HUES48 (cell line): Measurements from ENCODE around the gene SMAP2.

ENCODE experiments used
- H3K27ac ChIP-seq: one replicate; pipeline ENCODE4 v1.7.0; 2013; ENCODE audit warnings: low read depth, low read length, inconsistent platforms
- H3K27me3 ChIP-seq: 2 replicates; pipeline ENCODE4 v1.6.1; 2013; ENCODE audit warnings: mild to moderate bottlenecking, low read length; ENCODE audit not compliant: control insufficient read depth, insufficient read depth
- H3K36me3 ChIP-seq: 2 replicates; pipeline ENCODE4 v1.6.1; 2013; ENCODE audit warnings: low read length; ENCODE audit not compliant: control insufficient read depth, insufficient read depth
- H3K4me1 ChIP-seq: 2 replicates; pipeline ENCODE4 v1.6.1; 2013; ENCODE audit warnings: mild to moderate bottlenecking, low read length; ENCODE audit not compliant: control insufficient read depth, insufficient read depth
- H3K4me3 ChIP-seq: 2 replicates; pipeline ENCODE4 v1.5.1; 2013; ENCODE audit warnings: mild to moderate bottlenecking, low read depth, low read length
- H3K9ac ChIP-seq: 2 replicates; pipeline ENCODE4 v1.6.1; 2013; ENCODE audit warnings: mild to moderate bottlenecking, low read depth, low read length, moderate library complexity
- H3K9me3 ChIP-seq: 2 replicates; pipeline ENCODE4 v1.6.1; 2013; ENCODE audit warnings: low read length; ENCODE audit not compliant: control insufficient read depth, insufficient read depth

Gene SMAP2

GRCh38 chr1:40407453-40407852 is 33.9 kb downstream of the SMAP2 start:
- Histone ChIP-seq H3K27me3 (no peaks in the 10 kb centered on the region), H3K9me3 (no peaks in the 10 kb centered on the region), H3K36me3 (no peaks in the 10 kb centered on the region), H3K4me3 (no peak overlapping the region), H3K27ac (no peak overlapping the region), H3K9ac (no peak overlapping the region), H3K4me1 (peaks cover 8% of the 10 kb centered on the region)

GRCh38 chr1:40409467-40409866 is 35.9 kb downstream of the SMAP2 start:
- no peak overlapping the region; the same call in 1 of the 2 replicates for H3K9ac ChIP-seq
- H3K36me3 ChIP-seq, result no peaks in the 10 kb centered on the region

DNA sequence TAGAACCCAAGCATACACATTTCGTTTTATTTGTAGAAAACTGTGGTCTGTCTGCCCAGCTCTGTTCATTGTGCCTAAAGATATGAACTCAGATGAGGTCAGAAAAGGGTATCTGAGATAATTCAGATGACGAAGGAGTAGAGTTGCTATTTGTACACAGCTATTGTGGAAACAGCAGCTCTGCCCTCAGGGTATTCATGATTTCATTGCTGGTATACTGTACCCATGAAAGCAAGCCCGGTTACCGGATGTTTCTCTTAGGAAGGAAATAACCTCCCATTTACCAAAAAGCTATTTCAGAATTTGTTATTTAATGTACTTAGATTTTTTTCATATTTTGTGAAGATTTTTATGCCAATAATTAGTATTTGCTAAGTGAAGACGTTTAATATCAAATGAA is 37.8 kb downstream of the SMAP2 start:
- Histone ChIP-seq H3K9ac (no peak overlapping the region), H3K4me1 (peaks cover 8% of the 10 kb centered on the region), H3K27me3 (no peaks in the 10 kb centered on the region), H3K27ac (no peak overlapping the region), H3K4me3 (no peak overlapping the region), H3K9me3 (no peaks in the 10 kb centered on the region), H3K36me3 (peaks cover 3% of the 10 kb centered on the region; the same call in 1 of the 2 replicates)

More at GRCh38 chr1:40409467-40409866, 35.9 kb downstream of the SMAP2 start:
- H3K27ac ChIP-seq, result peak overlapping the region; percentile 9
- peaks cover 8% of the 10 kb centered on the region for H3K4me1 ChIP-seq
- H3K9me3 ChIP-seq, result no peaks in the 10 kb centered on the region
- no peak overlapping the region for H3K4me3 ChIP-seq
- H3K27me3 ChIP-seq, result no peaks in the 10 kb centered on the region

DNA sequence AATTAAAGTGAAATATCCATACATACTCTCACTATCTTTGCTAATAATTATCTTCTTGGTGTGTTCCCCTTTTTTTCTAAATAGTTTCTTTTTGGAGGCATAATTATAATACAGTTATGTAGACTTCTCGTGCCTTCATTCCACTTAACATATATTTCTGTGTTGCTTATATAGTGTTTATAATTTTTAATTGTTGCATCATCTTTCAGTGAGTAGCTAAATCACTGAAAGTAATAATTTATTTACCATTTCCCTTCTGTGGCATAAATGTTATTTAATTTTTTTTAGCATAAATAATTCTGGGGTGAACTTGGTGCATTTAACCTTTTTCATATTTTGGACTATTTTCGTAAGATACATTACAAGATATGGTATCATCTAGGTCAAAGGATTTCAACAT is 38.3 kb downstream of the SMAP2 start:
- H3K36me3 ChIP-seq, result peaks cover 6% of the 10 kb centered on the region; the same call in 1 of the 2 replicates
- H3K9ac ChIP-seq, result no peak overlapping the region
- no peaks in the 10 kb centered on the region for H3K9me3 ChIP-seq
- H3K27ac ChIP-seq, result no peak overlapping the region
- no peak overlapping the region for H3K4me3 ChIP-seq
- H3K27me3 ChIP-seq, result no peaks in the 10 kb centered on the region
- H3K4me1 ChIP-seq, result peaks cover 8% of the 10 kb centered on the region

- Histone ChIP-seq H3K27me3 (no peaks in the 10 kb centered on the region), H3K27ac (no peak overlapping the region), H3K4me1 (peaks cover 8% of the 10 kb centered on the region), H3K9ac (no peak overlapping the region), H3K4me3 (no peak overlapping the region), H3K9me3 (no peaks in the 10 kb centered on the region), H3K36me3 (peaks cover 8% of the 10 kb centered on the region; the same call in 1 of the 2 replicates)
Measured at GRCh38 chr1:40413527-40414252, 40.2 kb downstream of the SMAP2 start.

DNA sequence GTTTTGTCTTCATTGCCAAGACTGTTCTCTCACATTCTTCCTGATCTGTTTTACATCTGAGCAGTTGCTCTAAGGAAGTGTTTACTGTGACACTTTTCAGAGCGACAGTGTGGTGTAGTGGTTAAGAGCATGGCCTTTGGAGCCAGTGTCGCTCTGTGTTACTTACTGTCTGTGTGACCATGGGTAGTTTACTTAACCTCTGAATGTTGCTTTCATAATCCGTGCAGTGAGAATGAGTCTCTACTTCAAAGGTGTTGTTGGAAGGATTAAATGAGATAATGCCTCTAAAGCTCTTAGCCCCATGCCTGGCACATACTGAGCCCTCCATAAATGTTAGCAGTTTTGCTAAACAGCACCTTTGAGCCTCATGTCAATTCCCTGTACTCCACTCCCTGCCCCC is 40.8 kb downstream of the SMAP2 start:
- Histone ChIP-seq H3K36me3 (peaks cover 8% of the 10 kb centered on the region; the same call in 1 of the 2 replicates), H3K27ac (no peak overlapping the region)

DNA sequence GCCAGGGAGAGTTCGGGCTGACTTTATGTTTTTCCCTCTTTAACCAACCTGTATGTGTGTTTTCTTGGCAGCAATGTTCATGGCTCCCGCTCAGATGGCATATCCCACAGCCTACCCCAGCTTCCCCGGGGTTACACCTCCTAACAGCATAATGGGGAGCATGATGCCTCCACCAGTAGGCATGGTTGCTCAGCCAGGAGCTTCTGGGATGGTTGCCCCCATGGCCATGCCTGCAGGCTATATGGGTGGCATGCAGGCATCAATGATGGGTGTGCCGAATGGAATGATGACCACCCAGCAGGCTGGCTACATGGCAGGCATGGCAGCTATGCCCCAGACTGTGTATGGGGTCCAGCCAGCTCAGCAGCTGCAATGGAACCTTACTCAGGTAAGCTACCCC is 43.2 kb downstream of the SMAP2 start:
- Histone ChIP-seq H3K27ac (no peak overlapping the region), H3K9ac (no peak overlapping the region), H3K9me3 (no peaks in the 10 kb centered on the region), H3K27me3 (no peaks in the 10 kb centered on the region), H3K4me1 (no peaks in the 10 kb centered on the region), H3K36me3 (peaks cover 8% of the 10 kb centered on the region; the same call in 1 of the 2 replicates), H3K4me3 (no peak overlapping the region)

More for the DNA sequence above, 40.8 kb downstream of the SMAP2 start:
- Histone ChIP-seq H3K27me3 (no peaks in the 10 kb centered on the region), H3K4me3 (no peak overlapping the region), H3K9me3 (no peaks in the 10 kb centered on the region), H3K4me1 (peaks cover 4% of the 10 kb centered on the region), H3K9ac (no peak overlapping the region)

- no peaks in the 10 kb centered on the region for H3K27me3 ChIP-seq
- H3K27ac ChIP-seq, result no peak overlapping the region
- H3K36me3 ChIP-seq, result peaks cover 2% of the 10 kb centered on the region; the same call in 1 of the 2 replicates
- H3K9me3 ChIP-seq, result no peaks in the 10 kb centered on the region
- H3K4me1 ChIP-seq, result no peaks in the 10 kb centered on the region
- H3K9ac ChIP-seq, result no peak overlapping the region
- no peak overlapping the region for H3K4me3 ChIP-seq
Measured at GRCh38 chr1:40421431-40422384, 48.2 kb downstream of the SMAP2 start.

GRCh38 chr1:40422630-40423263 is 49.2 kb downstream of the SMAP2 start:
- H3K9me3 ChIP-seq, result no peaks in the 10 kb centered on the region
- H3K27me3 ChIP-seq, result no peaks in the 10 kb centered on the region
- no peak overlapping the region for H3K9ac ChIP-seq
- H3K4me3 ChIP-seq, result no peak overlapping the region
- H3K27ac ChIP-seq, result no peak overlapping the region
- peaks cover 2% of the 10 kb centered on the region; the same call in 1 of the 2 replicates for H3K36me3 ChIP-seq
- no peaks in the 10 kb centered on the region for H3K4me1 ChIP-seq

DNA sequence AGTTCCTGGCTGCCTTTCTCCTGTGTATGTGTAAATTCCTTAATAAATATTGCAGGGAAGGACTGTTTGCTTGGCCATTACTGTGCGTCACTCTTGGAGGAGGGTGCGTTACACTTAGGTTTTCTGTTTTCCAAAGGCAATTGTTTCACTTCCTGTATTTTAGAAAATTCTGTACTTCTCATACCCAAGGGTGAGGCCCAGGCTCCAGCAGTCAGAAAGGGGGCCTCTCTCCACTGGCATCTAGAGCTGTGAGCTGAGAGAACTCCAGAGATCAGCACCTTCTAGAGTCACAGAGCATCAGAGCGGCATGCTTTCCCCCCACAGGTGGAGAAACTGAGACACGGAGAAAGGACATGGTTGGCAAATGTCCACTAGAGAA is 49.7 kb downstream of the SMAP2 start:
- H3K27me3 ChIP-seq, result no peaks in the 10 kb centered on the region
- H3K9ac ChIP-seq, result no peak overlapping the region
- no peaks in the 10 kb centered on the region for H3K4me1 ChIP-seq
- H3K36me3 ChIP-seq, result no peaks in the 10 kb centered on the region
- H3K9me3 ChIP-seq, result no peaks in the 10 kb centered on the region
- H3K27ac ChIP-seq, result no peak overlapping the region
- no peak overlapping the region for H3K4me3 ChIP-seq
